IPS-18a (cell line): ENCODE results near the gene P4HA2.

Source experiments
- H3K27ac ChIP-seq: one replicate; pipeline ENCODE4 v1.5.1; 2013; ENCODE audit warnings: low read length
- H3K27me3 ChIP-seq: one replicate; pipeline ENCODE4 v1.6.1; 2013; ENCODE audit warnings: mild to moderate bottlenecking, low read length; ENCODE audit not compliant: control insufficient read depth, insufficient read depth
- H3K36me3 ChIP-seq: one replicate; pipeline ENCODE4 v1.6.1; 2013; ENCODE audit warnings: low read depth, low read length; ENCODE audit not compliant: control insufficient read depth
- H3K4me1 ChIP-seq: one replicate; pipeline ENCODE4 v1.6.1; 2013; ENCODE audit warnings: low read depth, low read length; ENCODE audit not compliant: control insufficient read depth
- H3K4me3 ChIP-seq: one replicate; pipeline ENCODE4 v1.5.1; 2013; ENCODE audit warnings: low read length
- H3K9ac ChIP-seq: one replicate; pipeline ENCODE4 v1.6.1; 2013; ENCODE audit warnings: mild to moderate bottlenecking, low read length, moderate library complexity
- H3K9me3 ChIP-seq: one replicate; pipeline ENCODE4 v1.6.1; 2013; ENCODE audit warnings: low read depth, low read length; ENCODE audit not compliant: control insufficient read depth

Gene P4HA2

DNA sequence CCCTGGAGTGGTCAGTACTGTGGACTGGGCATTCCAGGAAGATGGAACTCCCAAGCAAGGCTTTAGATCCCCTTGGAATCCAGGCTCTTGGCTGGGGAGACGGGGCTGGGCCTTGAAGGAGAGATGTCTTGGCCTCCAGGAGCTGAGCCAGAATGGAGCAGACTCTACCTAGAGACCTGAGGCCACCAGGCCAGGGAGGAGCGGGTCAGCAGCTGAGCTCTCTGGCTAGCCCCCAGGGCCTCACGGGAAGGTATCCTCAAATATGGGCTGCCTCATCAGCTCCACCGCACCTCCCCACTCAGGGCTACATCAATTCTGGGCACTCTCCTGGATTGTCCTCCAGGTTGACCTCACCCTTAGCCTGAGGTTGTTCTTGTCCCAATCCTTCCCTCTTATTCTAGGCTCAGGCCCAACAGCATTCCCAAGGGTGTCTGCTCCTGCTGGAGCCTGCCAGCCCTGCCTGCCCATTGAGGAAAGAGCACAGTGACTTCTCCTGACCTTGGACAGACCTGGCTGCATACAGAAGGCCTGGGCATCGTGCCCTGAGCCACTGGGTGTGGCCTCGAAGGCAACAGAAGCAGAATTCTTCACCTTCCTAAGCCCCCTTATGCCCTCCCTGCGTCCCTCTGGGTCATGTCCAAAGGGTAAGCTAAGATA is 26.8 kb upstream of the P4HA2 start:
- Histone ChIP-seq H3K9me3 (no peaks in the 10 kb centered on the region), H3K4me1 (no peaks in the 10 kb centered on the region), H3K9ac (no peak overlapping the region), H3K27me3 (peaks cover 16% of the 10 kb centered on the region), H3K4me3 (no peak overlapping the region), H3K27ac (no peak overlapping the region), H3K36me3 (no peaks in the 10 kb centered on the region)

- Histone ChIP-seq H3K9ac (no peak overlapping the region), H3K27ac (no peak overlapping the region), H3K9me3 (no peaks in the 10 kb centered on the region), H3K4me1 (no peaks in the 10 kb centered on the region), H3K36me3 (no peaks in the 10 kb centered on the region), H3K27me3 (peaks cover 16% of the 10 kb centered on the region), H3K4me3 (no peak overlapping the region)
Measured at GRCh38 chr5:132253452-132254320, 26.0 kb upstream of the P4HA2 start.

GRCh38 chr5:132253008-132253441 is 25.4 kb upstream of the P4HA2 start:
- no peaks in the 10 kb centered on the region for H3K36me3 ChIP-seq
- no peak overlapping the region for H3K4me3 ChIP-seq
- H3K27me3 ChIP-seq = peaks cover 9% of the 10 kb centered on the region
- H3K27ac ChIP-seq = no peak overlapping the region
- H3K9ac ChIP-seq = no peak overlapping the region
- H3K4me1 ChIP-seq = no peaks in the 10 kb centered on the region
- H3K9me3 ChIP-seq = no peaks in the 10 kb centered on the region

DNA sequence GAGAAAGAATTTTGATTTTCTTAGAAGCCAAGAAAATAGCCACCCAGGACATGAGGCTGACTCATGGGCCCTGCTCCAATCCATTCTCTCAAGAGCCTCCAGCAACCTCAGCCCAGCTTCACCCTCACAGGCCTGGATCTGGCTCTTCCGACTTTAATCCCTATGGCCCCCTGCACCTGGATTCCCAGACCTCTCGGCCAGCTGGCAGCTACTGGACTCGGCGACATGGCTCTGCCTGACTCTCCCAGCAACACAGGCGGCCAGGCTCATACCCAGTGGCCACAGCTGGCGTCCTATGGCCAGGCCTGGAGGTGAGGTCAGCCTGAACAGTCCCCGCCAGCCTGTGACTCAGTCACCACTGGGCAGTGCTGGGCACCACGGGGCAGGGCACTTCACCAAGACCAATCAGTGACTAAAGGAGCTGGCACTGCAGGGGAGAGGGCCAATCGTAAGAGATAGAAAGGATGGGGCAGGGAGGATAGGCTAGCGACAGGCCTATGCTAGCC is 23.6 kb upstream of the P4HA2 start:
- Histone ChIP-seq H3K27me3 (peaks cover under 1% of the 10 kb centered on the region), H3K4me1 (no peaks in the 10 kb centered on the region), H3K9ac (no peak overlapping the region), H3K4me3 (no peak overlapping the region), H3K9me3 (no peaks in the 10 kb centered on the region), H3K36me3 (no peaks in the 10 kb centered on the region), H3K27ac (no peak overlapping the region)

DNA sequence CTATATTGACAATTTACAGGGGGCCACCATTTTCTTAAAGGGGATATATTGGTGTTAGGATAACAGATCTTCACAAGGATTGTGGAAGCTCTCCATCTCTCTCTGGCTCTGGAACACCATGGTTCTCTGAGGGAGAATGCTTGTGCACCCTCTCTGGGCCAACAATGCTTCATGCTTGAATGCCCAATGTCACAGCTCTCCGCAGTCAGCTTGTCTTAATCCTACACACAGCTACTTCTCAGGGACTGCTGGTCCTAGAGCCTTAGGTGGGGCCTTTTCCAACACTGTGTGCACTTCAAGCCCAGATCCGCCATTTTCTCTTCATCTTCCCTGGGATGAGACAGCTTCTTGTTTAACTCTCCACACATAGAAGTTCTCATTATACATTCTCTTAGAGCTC is 22.9 kb upstream of the P4HA2 start:
- Histone ChIP-seq H3K27ac (no peak overlapping the region), H3K9me3 (no peaks in the 10 kb centered on the region), H3K4me1 (no peaks in the 10 kb centered on the region), H3K36me3 (no peaks in the 10 kb centered on the region), H3K27me3 (no peaks in the 10 kb centered on the region), H3K4me3 (no peak overlapping the region), H3K9ac (no peak overlapping the region)

- no peaks in the 10 kb centered on the region for H3K36me3 ChIP-seq
- no peak overlapping the region for H3K9ac ChIP-seq
- no peaks in the 10 kb centered on the region for H3K4me1 ChIP-seq
- no peaks in the 10 kb centered on the region for H3K27me3 ChIP-seq
- H3K27ac ChIP-seq = no peak overlapping the region
- H3K9me3 ChIP-seq = no peaks in the 10 kb centered on the region
- no peak overlapping the region for H3K4me3 ChIP-seq
Measured at GRCh38 chr5:132246806-132247205, 19.2 kb upstream of the P4HA2 start.

DNA sequence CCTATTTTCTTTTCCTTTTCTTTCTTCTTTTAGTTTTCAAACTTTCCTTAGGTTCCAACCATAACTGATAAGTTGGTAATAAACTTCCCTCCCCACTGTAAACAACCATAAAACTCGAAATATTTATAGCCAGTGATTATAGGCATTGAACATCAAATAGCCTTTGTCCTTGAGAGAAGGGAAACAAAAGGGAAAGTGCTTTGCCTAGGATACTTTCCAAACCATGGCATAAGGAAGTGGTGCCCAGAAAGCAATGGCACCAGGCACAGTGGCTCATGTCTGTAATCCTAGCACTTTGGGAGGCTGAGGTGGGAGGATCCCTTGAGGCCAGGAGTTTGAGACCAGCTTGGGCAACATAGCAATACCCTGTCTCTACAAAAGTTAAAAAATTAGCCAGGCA is 17.9 kb upstream of the P4HA2 start:
- Histone ChIP-seq H3K4me3 (no peak overlapping the region), H3K4me1 (no peaks in the 10 kb centered on the region), H3K9me3 (no peaks in the 10 kb centered on the region)

DNA sequence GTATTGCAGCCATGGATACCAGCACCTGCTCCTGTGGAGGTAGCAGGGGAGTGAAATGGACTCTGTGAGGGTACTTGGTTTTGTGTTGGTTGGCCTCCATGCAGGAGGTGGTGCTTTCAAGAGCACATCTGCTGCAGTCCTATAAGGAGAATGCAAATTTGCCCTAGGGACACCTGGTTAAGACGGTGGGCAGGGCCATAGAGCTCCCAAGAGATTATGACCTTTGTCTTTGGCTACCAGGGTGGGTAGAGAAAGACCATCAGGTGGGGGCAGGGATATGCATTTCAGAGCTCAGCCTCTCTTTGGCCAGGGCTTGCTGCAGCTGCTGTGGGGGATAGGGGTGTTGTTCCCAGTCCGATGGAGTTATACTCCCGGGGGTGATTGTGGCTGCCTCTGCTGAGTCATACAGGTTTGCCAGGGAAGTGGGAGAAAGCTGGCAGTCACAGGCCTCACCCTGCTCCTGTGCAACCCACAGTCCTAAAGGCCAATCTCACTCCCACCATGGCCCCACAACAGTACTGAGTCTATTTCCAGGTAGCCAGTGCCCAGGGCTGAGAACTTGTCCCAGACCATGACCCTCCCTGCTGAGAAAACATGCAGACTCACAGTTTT is 15.8 kb upstream of the P4HA2 start:
- H3K36me3 ChIP-seq = no peaks in the 10 kb centered on the region
- H3K27me3 ChIP-seq = no peaks in the 10 kb centered on the region
- no peaks in the 10 kb centered on the region for H3K9me3 ChIP-seq
- H3K4me1 ChIP-seq = no peaks in the 10 kb centered on the region
- H3K9ac ChIP-seq = no peak overlapping the region
- no peak overlapping the region for H3K27ac ChIP-seq
- no peak overlapping the region for H3K4me3 ChIP-seq

More for the DNA sequence above, 17.9 kb upstream of the P4HA2 start:
- H3K27ac ChIP-seq = no peak overlapping the region
- no peak overlapping the region for H3K9ac ChIP-seq
- H3K27me3 ChIP-seq = no peaks in the 10 kb centered on the region
- no peaks in the 10 kb centered on the region for H3K36me3 ChIP-seq

DNA sequence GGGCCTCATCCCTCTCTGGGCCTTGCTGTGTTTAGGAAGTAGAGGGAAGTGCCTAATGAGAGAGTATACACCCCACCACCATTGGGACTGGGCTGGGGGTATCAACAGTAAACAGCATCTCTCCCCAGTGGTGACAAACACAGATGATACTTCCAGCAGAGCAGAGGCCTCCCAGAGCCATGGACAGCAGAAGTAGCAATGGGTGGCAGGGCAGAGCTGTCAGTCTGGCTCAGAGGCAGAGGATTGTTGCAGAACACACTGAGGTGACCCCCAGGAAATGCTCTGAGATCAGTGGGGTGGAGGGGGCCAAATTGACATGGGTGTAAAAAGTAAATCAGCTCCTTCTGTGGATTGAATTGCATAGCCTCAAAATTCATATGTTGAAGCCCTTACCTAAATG is 12.1 kb upstream of the P4HA2 start:
- Histone ChIP-seq H3K4me1 (no peaks in the 10 kb centered on the region), H3K36me3 (no peaks in the 10 kb centered on the region), H3K27me3 (no peaks in the 10 kb centered on the region), H3K9ac (no peak overlapping the region), H3K4me3 (no peak overlapping the region), H3K9me3 (no peaks in the 10 kb centered on the region), H3K27ac (no peak overlapping the region)

GRCh38 chr5:132238901-132239500 is 11.3 kb upstream of the P4HA2 start:
- Histone ChIP-seq H3K36me3 (no peaks in the 10 kb centered on the region), H3K9me3 (no peaks in the 10 kb centered on the region), H3K4me3 (no peak overlapping the region), H3K27ac (no peak overlapping the region), H3K4me1 (no peaks in the 10 kb centered on the region), H3K9ac (no peak overlapping the region), H3K27me3 (no peaks in the 10 kb centered on the region)

DNA sequence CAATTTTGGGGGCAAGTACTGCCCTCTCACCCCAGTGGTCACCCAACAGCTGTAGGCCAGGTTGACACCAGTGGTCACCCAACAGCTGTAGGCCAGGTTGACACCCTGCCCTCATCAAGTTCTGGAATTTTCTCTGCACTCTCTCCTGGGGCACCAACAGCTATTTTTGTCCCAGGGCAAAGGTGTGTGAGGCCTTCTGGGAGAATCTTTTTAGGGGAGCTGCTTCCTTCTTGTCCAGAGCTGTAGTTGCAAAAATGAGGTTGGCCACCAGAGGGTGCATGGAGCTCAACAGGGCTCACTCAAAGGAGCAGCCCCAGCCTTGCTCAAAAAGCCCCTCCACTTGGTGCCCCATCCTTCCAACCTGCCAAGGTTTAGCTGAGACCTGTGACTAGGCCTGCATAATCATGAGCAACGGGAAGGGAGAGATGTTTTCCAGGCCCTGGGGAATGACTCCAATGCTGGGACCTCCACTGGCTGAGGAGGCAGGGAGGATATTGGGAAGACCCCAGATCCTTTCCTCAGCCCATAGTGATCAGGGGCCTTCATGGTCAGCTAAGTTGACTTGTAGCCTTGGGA is 10.6 kb upstream of the P4HA2 start:
- no peak overlapping the region for H3K9ac ChIP-seq

More for the DNA sequence above, 10.6 kb upstream of the P4HA2 start:
- Histone ChIP-seq H3K27me3 (no peaks in the 10 kb centered on the region), H3K36me3 (no peaks in the 10 kb centered on the region), H3K4me3 (no peak overlapping the region), H3K4me1 (no peaks in the 10 kb centered on the region), H3K9me3 (no peaks in the 10 kb centered on the region), H3K27ac (no peak overlapping the region)
